HFFc6 (cell line): Measurements from ENCODE around the gene DAG1. TPM values are rescaled to one million over a fixed set of nuclear protein-coding genes. Genes with fewer than 3 reads are reported as not detected.

Experiments
- DNase-seq: peaks from one replicate; pipeline ENCODE4 v3.0.0-alpha.2; 2018
- H3K27ac Mint-ChIP-seq: 2 replicates; pipeline ENCODE4 v1.8.0; 2020; ENCODE audit warnings: mild to moderate bottlenecking, mixed read lengths
- H3K27me3 Mint-ChIP-seq: 2 replicates; pipeline ENCODE4 v1.8.0; 2021; ENCODE audit warnings: mild to moderate bottlenecking, moderate library complexity, mixed read lengths; ENCODE audit not compliant: insufficient read depth
- H3K36me3 Mint-ChIP-seq: 2 replicates; pipeline ENCODE4 v1.8.0; 2021; ENCODE audit warnings: low read depth, mixed read lengths
- H3K4me1 Mint-ChIP-seq: 2 replicates; pipeline ENCODE4 v1.8.0; 2020; ENCODE audit warnings: low read depth, mixed read lengths
- H3K4me3 Mint-ChIP-seq: 2 replicates; pipeline ENCODE4 v1.8.0; 2020; ENCODE audit warnings: mild to moderate bottlenecking, moderate library complexity, mixed read lengths
- H3K9me3 Mint-ChIP-seq: 2 replicates; pipeline ENCODE4 v1.8.0; 2020; ENCODE audit warnings: mild to moderate bottlenecking, mixed read lengths
- total RNA-seq, 6 experiments: library from RNA; stranded (reverse); fragmentation: NEBNext Ultra II Directional; extraction: Animal tissue kit (Norgen Biotek cat#: 25700); gene quantifications; 2 replicates in 1 of 6; 3 replicates in 5 of 6; pipeline ENCODE4 v1.2.3, GENCODE V29; 2021
- TF ChIP-seq, protein P1 (sequence below): fragments of 200-600 bp; sonication (generic); IDR thresholded peaks from 2 replicates; pipeline ENCODE4 v1.5.0; 2021; ENCODE audit warnings: antibody characterized with exemption, mild to moderate bottlenecking

The DAG1 gene
- total RNA-seq, 6 experiments from 2014 or later: 101 to 121 (median 106) TPM

DNA sequence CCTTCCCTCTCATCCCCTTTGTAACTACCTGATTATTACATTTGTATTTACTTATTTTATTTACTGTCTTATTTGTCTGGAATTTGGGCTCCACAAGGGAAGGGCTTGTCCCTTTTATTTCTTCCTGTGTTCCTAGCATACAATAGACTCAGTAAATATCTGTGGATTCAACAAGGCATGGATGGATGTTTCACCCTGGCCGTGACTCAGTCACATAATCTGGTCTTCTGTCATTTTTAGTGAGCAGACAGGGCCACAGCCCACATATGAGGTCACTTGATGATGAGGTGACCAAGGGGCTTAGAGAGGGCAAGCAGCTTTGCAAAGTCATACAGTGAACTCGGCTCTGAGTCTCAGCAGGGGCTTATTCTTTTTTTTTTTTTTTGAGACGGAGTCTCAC lies 7.8 kb upstream of the DAG1 start:
- no peak overlapping the region for H3K4me3 Mint-ChIP-seq
- peak overlapping the region; percentile 78 for H3K27ac Mint-ChIP-seq
- H3K27me3 Mint-ChIP-seq: peaks cover 1% of the 10 kb centered on the region; the same call in 1 of the 2 replicates
- no peaks in the 10 kb centered on the region for H3K9me3 Mint-ChIP-seq
- peaks cover 23% of the 10 kb centered on the region for H3K4me1 Mint-ChIP-seq
- TF ChIP-seq, protein P1, sequence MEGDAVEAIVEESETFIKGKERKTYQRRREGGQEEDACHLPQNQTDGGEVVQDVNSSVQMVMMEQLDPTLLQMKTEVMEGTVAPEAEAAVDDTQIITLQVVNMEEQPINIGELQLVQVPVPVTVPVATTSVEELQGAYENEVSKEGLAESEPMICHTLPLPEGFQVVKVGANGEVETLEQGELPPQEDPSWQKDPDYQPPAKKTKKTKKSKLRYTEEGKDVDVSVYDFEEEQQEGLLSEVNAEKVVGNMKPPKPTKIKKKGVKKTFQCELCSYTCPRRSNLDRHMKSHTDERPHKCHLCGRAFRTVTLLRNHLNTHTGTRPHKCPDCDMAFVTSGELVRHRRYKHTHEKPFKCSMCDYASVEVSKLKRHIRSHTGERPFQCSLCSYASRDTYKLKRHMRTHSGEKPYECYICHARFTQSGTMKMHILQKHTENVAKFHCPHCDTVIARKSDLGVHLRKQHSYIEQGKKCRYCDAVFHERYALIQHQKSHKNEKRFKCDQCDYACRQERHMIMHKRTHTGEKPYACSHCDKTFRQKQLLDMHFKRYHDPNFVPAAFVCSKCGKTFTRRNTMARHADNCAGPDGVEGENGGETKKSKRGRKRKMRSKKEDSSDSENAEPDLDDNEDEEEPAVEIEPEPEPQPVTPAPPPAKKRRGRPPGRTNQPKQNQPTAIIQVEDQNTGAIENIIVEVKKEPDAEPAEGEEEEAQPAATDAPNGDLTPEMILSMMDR: no peak
- DNase-seq: peak; percentile 54
- H3K36me3 Mint-ChIP-seq: no peaks in the 10 kb centered on the region

DNA sequence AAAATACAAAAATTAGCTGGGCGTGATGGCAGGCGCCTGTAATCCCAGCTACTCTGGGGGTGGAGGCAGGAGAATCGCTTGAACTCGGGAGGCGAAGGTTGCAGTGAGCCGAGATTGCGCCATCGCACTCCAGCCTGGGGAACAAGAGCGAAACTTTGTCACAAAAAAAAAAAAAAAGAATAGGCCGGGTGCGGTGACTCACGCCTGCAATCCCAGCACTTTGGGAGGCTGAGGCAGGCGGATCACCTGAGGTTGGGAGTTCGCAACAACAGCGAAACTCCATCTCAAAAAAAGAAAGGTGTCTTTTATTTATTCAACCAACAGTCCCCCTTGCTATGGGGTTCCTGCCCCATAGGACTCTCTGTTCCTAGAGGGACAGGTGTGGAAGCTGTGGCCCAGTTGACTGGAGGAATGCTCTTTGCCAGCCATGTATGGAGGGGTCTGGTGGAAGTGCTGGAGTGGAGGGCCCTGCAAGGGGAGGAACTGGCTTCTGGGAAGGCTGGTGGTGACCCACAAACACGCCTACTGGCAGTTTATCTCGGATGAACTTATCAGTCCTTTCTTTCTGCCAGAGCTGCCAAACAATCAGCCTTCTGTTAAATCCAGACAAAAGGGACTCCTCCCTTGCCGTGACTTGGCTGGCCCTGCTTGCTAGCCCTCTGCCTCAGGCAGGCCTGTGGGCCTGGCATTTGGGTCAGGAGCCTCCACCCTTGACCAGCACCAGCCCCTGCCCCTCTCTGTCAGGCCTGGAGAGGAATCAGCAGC lies 4.6 kb upstream of the DAG1 start:
- H3K27ac Mint-ChIP-seq: no peak overlapping the region
- H3K4me3 Mint-ChIP-seq: no peak overlapping the region
- TF ChIP-seq, protein P1: no peak
- no peaks in the 10 kb centered on the region for H3K9me3 Mint-ChIP-seq
- H3K4me1 Mint-ChIP-seq: peaks cover 34% of the 10 kb centered on the region
- H3K27me3 Mint-ChIP-seq: no peaks in the 10 kb centered on the region; the same call in 1 of the 2 replicates
- H3K36me3 Mint-ChIP-seq: no peaks in the 10 kb centered on the region
- DNase-seq: no peak

DNA sequence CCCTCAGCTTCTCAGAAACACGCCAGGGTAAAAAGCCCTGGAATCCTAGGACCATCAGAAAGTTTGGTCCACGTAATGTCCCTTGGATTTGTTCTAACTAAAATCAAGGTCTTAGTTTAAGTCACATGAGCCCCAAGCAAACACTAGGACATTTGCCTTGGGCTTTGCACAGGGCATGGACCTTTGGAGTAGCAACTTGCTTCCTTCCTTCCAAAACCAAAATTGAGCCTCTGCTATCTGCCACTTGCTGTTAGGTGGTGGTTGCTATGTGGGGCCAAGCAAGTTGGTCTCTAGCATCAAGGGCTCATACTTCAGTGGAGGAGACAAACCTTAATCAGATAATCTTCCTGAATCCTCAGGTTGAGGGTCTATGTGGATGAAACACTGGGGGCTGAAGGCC lies 4.0 kb upstream of the DAG1 start:
- Mint-ChIP-seq H3K36me3 (no peaks in the 10 kb centered on the region), H3K27me3 (no peaks in the 10 kb centered on the region; the same call in 1 of the 2 replicates), H3K27ac (no peak overlapping the region), H3K4me3 (no peak overlapping the region), H3K4me1 (peaks cover 32% of the 10 kb centered on the region), H3K9me3 (no peaks in the 10 kb centered on the region)
- TF ChIP-seq, protein P1: no peak
- DNase-seq: no peak

DNA sequence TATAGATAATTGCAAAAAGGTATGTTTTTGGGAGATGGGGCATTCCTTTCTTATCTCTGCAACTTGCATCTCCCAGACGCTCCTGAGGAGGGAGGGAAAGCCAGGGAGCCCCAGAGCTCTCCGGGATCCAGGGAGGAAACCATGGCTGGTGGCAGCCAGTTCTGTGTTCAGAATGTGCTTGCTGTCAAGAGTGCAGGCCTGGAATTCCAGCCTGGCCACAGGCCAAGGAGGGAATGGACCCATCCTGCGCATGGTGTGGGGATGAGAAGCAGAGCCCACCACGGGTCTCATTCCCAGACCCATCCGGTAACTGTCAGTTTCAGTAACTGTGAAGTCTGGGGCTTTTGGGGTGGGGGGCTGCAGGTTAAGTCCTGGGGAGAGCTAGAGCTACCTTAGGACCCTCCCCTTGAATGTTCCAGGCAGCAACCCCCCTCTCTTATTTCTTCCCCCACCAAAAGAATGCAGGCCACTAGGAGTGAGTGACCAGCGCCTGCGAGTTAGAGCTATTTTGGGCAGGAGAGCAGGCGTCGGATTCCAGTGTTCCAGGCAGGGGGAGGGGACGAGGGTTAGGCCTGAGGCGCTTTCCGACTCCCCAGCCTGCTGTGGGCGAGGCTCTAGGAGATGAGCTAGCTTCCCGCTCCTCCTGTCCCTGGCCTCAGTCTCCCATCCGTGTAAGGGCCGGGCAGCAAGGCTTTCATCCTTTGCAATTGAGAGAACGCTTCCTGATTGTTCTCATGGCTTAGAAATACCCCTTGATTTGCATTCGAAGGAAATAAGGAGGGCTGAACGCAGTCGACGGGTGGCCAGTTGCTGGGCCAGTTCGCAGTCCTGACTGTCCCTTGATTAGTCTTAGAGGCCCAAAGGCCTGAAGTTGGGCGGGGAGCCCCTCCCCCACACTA lies 781 bp upstream of the DAG1 start:
- Mint-ChIP-seq H3K9me3 (no peaks in the 10 kb centered on the region), H3K36me3 (peaks cover 8% of the 10 kb centered on the region), H3K27ac (peak overlapping the region; percentile 95), H3K27me3 (no peaks in the 10 kb centered on the region; the same call in 1 of the 2 replicates), H3K4me3 (peak overlapping the region; percentile 89), H3K4me1 (peaks cover 27% of the 10 kb centered on the region)
- DNase-seq: peak; percentile 83
- TF ChIP-seq, protein P1: no peak; the same call in 1 of the 2 replicates

DNA sequence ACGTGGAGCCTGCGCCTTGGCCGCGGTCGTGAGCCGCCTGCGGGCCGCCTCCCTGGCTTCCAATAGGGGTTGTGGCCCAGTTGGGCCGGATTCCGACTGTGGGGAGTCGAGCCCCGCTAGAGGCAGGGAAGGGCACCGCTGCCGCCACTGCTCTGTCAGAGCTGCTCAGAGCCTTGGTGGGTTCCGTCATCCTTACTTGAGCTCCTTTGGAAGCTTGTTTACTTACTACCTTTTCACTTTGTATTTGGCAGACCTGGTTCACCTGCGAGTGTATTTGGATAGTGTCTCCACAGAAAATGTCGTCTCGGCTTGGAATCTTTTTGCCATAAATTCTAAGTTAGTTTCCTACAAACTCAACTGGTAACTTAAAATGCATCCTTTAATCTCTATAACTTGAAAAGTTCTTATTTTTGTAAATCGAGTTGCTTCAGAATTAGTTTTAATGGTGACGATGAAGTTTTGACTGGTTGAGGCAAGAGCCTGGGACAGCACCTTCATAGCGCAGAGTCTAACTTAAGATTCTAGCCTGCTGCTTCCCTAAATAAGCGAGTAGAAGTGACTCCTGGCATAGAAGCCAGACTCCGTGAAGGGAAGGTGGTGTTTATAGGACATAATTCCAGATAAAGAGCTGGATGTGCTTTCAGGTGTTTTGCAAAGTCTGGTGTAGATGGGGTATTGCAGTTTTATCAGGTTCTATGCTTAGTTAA lies 800 bp downstream of the DAG1 start:
- DNase-seq: no peak
- TF ChIP-seq, protein P1: no peak; the same call in 1 of the 2 replicates
- Mint-ChIP-seq H3K27ac (peak overlapping the region; percentile 86), H3K27me3 (no peaks in the 10 kb centered on the region; the same call in 1 of the 2 replicates), H3K4me3 (peak overlapping the region; percentile 96), H3K9me3 (no peaks in the 10 kb centered on the region), H3K4me1 (peaks cover 30% of the 10 kb centered on the region), H3K36me3 (peaks cover 8% of the 10 kb centered on the region)
